HepG2 (cell line): ENCODE data around the gene ZDHHC24. TPM values are rescaled to one million over a fixed set of nuclear protein-coding genes. Genes with fewer than 3 reads are reported as not detected.
A peak's percentile ranks its signal among the peaks of the same experiment; 100 is the strongest.

ENCODE experiments used
- AKAP8 ChIP-seq: sonication (generic); formaldehyde crosslinking; IDR thresholded peaks from 2 replicates; pipeline ENCODE4 v1.5.1; 2020; ENCODE audit warnings: mild to moderate bottlenecking, missing genetic modification reagents
- ETV5 ChIP-seq: IDR thresholded peaks from 2 replicates; pipeline ENCODE4 v1.6.1; 2018; ENCODE audit warnings: missing biosample characterization, missing genetic modification reagents, inconsistent platforms, borderline replicate concordance
- EZH2 ChIP-seq: conservative IDR thresholded peaks from 2 replicates; pipeline ENCODE4 v1.6.1; 2012; ENCODE audit warnings: mild to moderate bottlenecking, low read depth, low read length, moderate library complexity
- GRHL1 ChIP-seq: sonication (generic); formaldehyde crosslinking; conservative IDR thresholded peaks from 2 replicates; pipeline ENCODE4 v1.8.0; 2022; ENCODE audit warnings: missing genetic modification reagents
- MAFK ChIP-seq, 2 experiments: IDR thresholded peaks in 1 of 2; conservative IDR thresholded peaks in 1 of 2; 2 replicates each; pipeline ENCODE4 v1.6.1; 2011; ENCODE audit warnings: improper control_type of control experiment in 2 of 2, low read length in 2 of 2
- NFE2L2 ChIP-seq: fragments of 150-350 bp; IDR thresholded peaks from 2 replicates; pipeline ENCODE4 v1.6.1; 2014; ENCODE audit warnings: low read length
- PHB2 ChIP-seq: fragments of 450-650 bp; IDR thresholded peaks from 2 replicates; pipeline ENCODE4 v1.6.1; 2018; ENCODE audit not compliant: partially characterized antibody
- PLSCR1 ChIP-seq: sonication (generic); formaldehyde crosslinking; IDR thresholded peaks from 2 replicates; pipeline ENCODE4 v1.5.0; 2020; ENCODE audit warnings: missing genetic modification reagents, mild to moderate bottlenecking, borderline replicate concordance
- REXO4 ChIP-seq: sonication (generic); formaldehyde crosslinking; IDR thresholded peaks from 2 replicates; pipeline ENCODE4 v1.8.0; 2022; ENCODE audit warnings: missing genetic modification reagents, mild to moderate bottlenecking, borderline replicate concordance
- SIN3A ChIP-seq: IDR thresholded peaks from 2 replicates; pipeline ENCODE4 v1.6.1; 2011; ENCODE audit warnings: low read depth, mild to moderate bottlenecking, control low read depth, low read length, borderline replicate concordance
- ZBTB2 ChIP-seq: sonication (generic); formaldehyde crosslinking; IDR thresholded peaks from 2 replicates; pipeline ENCODE4 v1.8.0; 2022; ENCODE audit warnings: low read depth, missing genetic modification reagents
- ZBTB46 ChIP-seq: sonication (generic); formaldehyde crosslinking; IDR thresholded peaks from 2 replicates; pipeline ENCODE4 v1.4.0; 2020; ENCODE audit warnings: mild to moderate bottlenecking, missing genetic modification reagents, borderline replicate concordance
- ZNF12 ChIP-seq: sonication (generic); formaldehyde crosslinking; IDR thresholded peaks from 2 replicates; pipeline ENCODE4 v1.5.0; 2020; ENCODE audit warnings: missing genetic modification reagents
- ZNF224 ChIP-seq: sonication (generic); formaldehyde crosslinking; IDR thresholded peaks from 2 replicates; pipeline ENCODE4 v1.5.0; 2020; ENCODE audit warnings: mild to moderate bottlenecking, missing genetic modification reagents
- ZNF3 ChIP-seq: IDR thresholded peaks from 2 replicates; pipeline ENCODE4 v1.7.0; 2017; ENCODE audit warnings: inconsistent platforms
- ZNF430 ChIP-seq: sonication (generic); formaldehyde crosslinking; IDR thresholded peaks from 2 replicates; pipeline ENCODE4 v1.9.0; 2021; ENCODE audit warnings: mild to moderate bottlenecking, missing genetic modification reagents
- ZNF687 ChIP-seq: sonication (generic); formaldehyde crosslinking; IDR thresholded peaks from 2 replicates; pipeline ENCODE4 v1.5.1; 2020; ENCODE audit warnings: mild to moderate bottlenecking, missing genetic modification reagents, moderate library complexity
- polyA plus RNA-seq, 8 experiments: library from polyadenylated mRNA; depleted of rRNA in 3 of 8; stranded (reverse) in 7 of 8; unstranded in 1 of 8; fragments of >200 nt; fragmentation: Illumina TruSeq in 4 of 8; extraction: Trizol in 4 of 8; gene quantifications; 2 replicates each; pipeline versions ENCODE4 v1.2.1 to v1.2.3, GENCODE V29; 2011 to 2016; ENCODE audit warnings: low read depth in 4 of 8, missing spikeins in 1 of 8, mixed read lengths in 1 of 8; ENCODE audit not compliant: insufficient read depth in 1 of 8
- total RNA-seq, 5 experiments: library from RNA; depleted of rRNA; stranded (reverse); fragments of >200 nt; fragmentation: Illumina TruSeq; extraction: Trizol; gene quantifications; 2 replicates each; pipeline ENCODE4 v1.2.3, GENCODE V29; 2016; ENCODE audit warnings: low read depth in 1 of 5

ZDHHC24 gene
- total and polyA plus RNA-seq, 2 of the 13 experiments (the other 11 are each of a cell fraction or from before 2014, with no cell fraction given): 4.3 TPM

GRCh38 chr11:66545701-66546367 lies at the start of gene ZDHHC24 (continued):
- TF ChIP-seq AKAP8: no peak
- no peak for TF ChIP-seq REXO4 (CRISPR knock-in tag)
- TF ChIP-seq ETV5 (CRISPR knock-in tag): peak; percentile 17; the same call in 1 of the 2 replicates
- TF ChIP-seq ZBTB46 (CRISPR knock-in tag): no peak
- peak; percentile 79 for TF ChIP-seq ZNF687 (CRISPR knock-in tag)
- no peak for TF ChIP-seq ZNF3 (CRISPR knock-in tag)
- TF ChIP-seq EZH2: no peak
- no peak for TF ChIP-seq GRHL1
- TF ChIP-seq ZNF224: no peak
- TF ChIP-seq PLSCR1 (CRISPR knock-in tag): no peak
- no peak for TF ChIP-seq MAFK (conservative IDR thresholded peaks at IDR 0.05 in 1 of 2, IDR thresholded peaks at IDR 0.05 in 1 of 2; ENCODE audit: low read length in 2 of 2)
- TF ChIP-seq PHB2: no peak
- peak; percentile 85 for TF ChIP-seq ZNF430
- peak; percentile 88 for TF ChIP-seq SIN3A
- no peak for TF ChIP-seq NFE2L2
- TF ChIP-seq ZBTB2: no peak
- no peak for TF ChIP-seq ZNF12
